Endothelial cell of umbilical vein (primary cell): ENCODE measurements around the gene NHLRC4. TPM values are rescaled to one million over a fixed set of nuclear protein-coding genes. Genes with fewer than 3 reads are reported as not detected.

Source experiments
- BruUV-seq: library from RNA; stranded (reverse); fragments of 400-500 nt; replicated peaks from 2 replicates; lab custom pipeline; 2021; lab: Mats Ljungman, UMichigan
- CTCF ChIA-PET: fragments of 300-600, 350-600 bp; sonication (Branson Sonifier 250); formaldehyde crosslinking; loops from one replicate; lab custom pipeline; 2021; ENCODE audit warnings: antibody characterized with exemption, inconsistent platforms; lab: Charles Lee
- POLR2A ChIA-PET: fragments of 300-600, 350-600 bp; sonication (Branson Sonifier 250); formaldehyde crosslinking; loops from one replicate; lab custom pipeline; 2021; ENCODE audit warnings: antibody characterized with exemption, inconsistent platforms; lab: Charles Lee
- DNase-seq: peaks from one replicate; pipeline ENCODE4 v3.0.0-alpha.2; 2011; ENCODE audit warnings: low read depth, low spot score
- FAIRE-seq: peaks from 2 replicates; lab custom pipeline; 2011; peaks lifted over from hg19 to GRCh38; lab: Jason Lieb, UNC
- H2AFZ ChIP-seq: 2 replicates; pipeline ENCODE4 v1.6.0; 2012; ENCODE audit warnings: low read depth, low read length, control low read depth, inconsistent platforms
- H3K27ac ChIP-seq: 2 replicates; pipeline ENCODE4 v1.5.1; 2011; ENCODE audit warnings: low read depth, mild to moderate bottlenecking, control low read depth, low read length, moderate library complexity; ENCODE audit not compliant: insufficient read depth
- H3K27me3 ChIP-seq, 2 experiments: 2 replicates each; pipeline versions ENCODE4 v1.6.0 to v1.6.1; 2011; ENCODE audit warnings: low read length in 2 of 2, mixed read lengths in 1 of 2; ENCODE audit not compliant: control insufficient read depth in 2 of 2, insufficient read depth in 2 of 2
- H3K36me3 ChIP-seq, 2 experiments: 2 replicates in 1 of 2; 3 replicates in 1 of 2; pipeline ENCODE4 v1.5.1; 2011; ENCODE audit warnings: low read length in 2 of 2, mild to moderate bottlenecking in 1 of 2, moderate library complexity in 1 of 2; ENCODE audit not compliant: control insufficient read depth in 2 of 2, insufficient read depth in 2 of 2; ENCODE audit errors: extremely low read depth in 1 of 2
- H3K4me1 ChIP-seq: 3 replicates; pipeline ENCODE4 v1.5.1; 2011; ENCODE audit warnings: mild to moderate bottlenecking, low read length; ENCODE audit not compliant: control insufficient read depth, insufficient read depth; ENCODE audit errors: extremely low read depth
- H3K4me2 ChIP-seq: 2 replicates; pipeline ENCODE4 v1.6.1; 2011; ENCODE audit warnings: low read length, control low read depth, mixed read lengths; ENCODE audit not compliant: insufficient read depth
- H3K4me3 ChIP-seq, 3 experiments: fragments of 200-600 bp in 1 of 3; sonication (generic), shearing (Covaris generic) in 1 of 3; replicated peaks in 1 of 3; 2 replicates each; pipeline ENCODE4 v1.5.1; 2011 to 2016; ENCODE audit warnings: control low read depth in 3 of 3, low read length in 3 of 3, mild to moderate bottlenecking in 2 of 3, inconsistent platforms in 1 of 3, low read depth in 1 of 3, moderate library complexity in 1 of 3; ENCODE audit not compliant: insufficient read depth in 1 of 3
- H3K79me2 ChIP-seq: 2 replicates; pipeline ENCODE4 v1.6.0; 2012; ENCODE audit warnings: low read length, inconsistent platforms; ENCODE audit not compliant: control insufficient read depth, insufficient read depth
- H3K9ac ChIP-seq: replicated peaks from 2 replicates; pipeline ENCODE3; 2011; ENCODE audit warnings: low read length, control low read depth; ENCODE audit not compliant: insufficient read depth; ENCODE audit errors: extremely low read depth
- H3K9me1 ChIP-seq: replicated peaks from 3 replicates; pipeline ENCODE4 v1.6.0; 2011; ENCODE audit warnings: mild to moderate bottlenecking, low read length; ENCODE audit not compliant: control insufficient read depth, insufficient read depth; ENCODE audit errors: extremely low read depth
- H3K9me3 ChIP-seq: replicated peaks from 2 replicates; pipeline ENCODE4 v1.5.1; 2012; ENCODE audit warnings: low read length, inconsistent platforms; ENCODE audit not compliant: control insufficient read depth, insufficient read depth
- H4K20me1 ChIP-seq: replicated peaks from 2 replicates; pipeline ENCODE3; 2011; ENCODE audit warnings: mild to moderate bottlenecking, low read length; ENCODE audit not compliant: control insufficient read depth, insufficient read depth; ENCODE audit errors: extremely low read depth
- EZH2 ChIP-seq: IDR thresholded peaks from 2 replicates; pipeline ENCODE4 v1.6.1; 2012; ENCODE audit warnings: borderline replicate concordance, low read depth, mild to moderate bottlenecking, moderate library complexity, low read length, inconsistent platforms; ENCODE audit not compliant: severe bottlenecking
- FOS ChIP-seq: IDR thresholded peaks from 2 replicates; pipeline ENCODE4 v1.6.1; 2011; ENCODE audit warnings: mild to moderate bottlenecking, low read length, moderate library complexity, borderline replicate concordance; ENCODE audit not compliant: insufficient read depth
- GATA2 ChIP-seq: IDR thresholded peaks from 2 replicates; pipeline ENCODE4 v1.7.0; 2011; ENCODE audit warnings: low read depth, mild to moderate bottlenecking, moderate library complexity, mixed read lengths, low read length; ENCODE audit not compliant: insufficient read length, insufficient read depth
- JUN ChIP-seq: IDR thresholded peaks from 2 replicates; pipeline ENCODE4 v1.6.1; 2011; ENCODE audit warnings: borderline replicate concordance, low read depth; ENCODE audit not compliant: insufficient read length, insufficient read depth
- MAX ChIP-seq: IDR thresholded peaks from 2 replicates; pipeline ENCODE4 v1.6.1; 2011; ENCODE audit not compliant: insufficient read depth, insufficient read length
- MYC ChIP-seq: IDR thresholded peaks from one replicate; pipeline ENCODE4 v1.6.1; 2011; ENCODE audit warnings: mild to moderate bottlenecking, low read depth, low read length
- POLR2A ChIP-seq: IDR thresholded peaks from 2 replicates; pipeline ENCODE4 v1.6.1; 2012; ENCODE audit warnings: low read depth, mild to moderate bottlenecking, control low read depth, low read length
- POLR2AphosphoS5 ChIP-seq: IDR thresholded peaks from 2 replicates; pipeline ENCODE4 v1.6.1; 2012; ENCODE audit warnings: low read depth, mild to moderate bottlenecking, control low read depth, low read length, moderate library complexity; ENCODE audit not compliant: insufficient read depth
- dilution Hi-C: fragments of 300-500 bp; cut with MboI; formaldehyde crosslinking; loops from one replicate; pipeline ENCODE4 v1.15.0; 2019; ENCODE audit warnings: low sequenced_read_pairs; ENCODE audit not compliant: extremely low pct_ligation_motif_present
- intact Hi-C: fragments of 100-400 bp; cut with micrococcal nuclease; formaldehyde crosslinking; loops from one replicate; pipeline ENCODE4 v1.10.0; 2022
- polyA plus RNA-seq, 4 experiments: library from polyadenylated mRNA; depleted of rRNA in 3 of 4; stranded (reverse) in 3 of 4; unstranded in 1 of 4; fragments of >200 nt; gene quantifications; 2 replicates each; pipeline versions ENCODE4 v1.2.1 to v1.2.3, GENCODE V29; 2011 to 2012; ENCODE audit warnings: missing spikeins in 1 of 4
- total RNA-seq: library from RNA; stranded (reverse); gene quantifications from 2 replicates; pipeline ENCODE4 v1.2.3, GENCODE V29; 2021
- TF ChIP-seq, protein P1 (sequence below), 2 donors: IDR thresholded peaks; 1 replicate in 1 of 2; 2 replicates in 1 of 2; pipeline ENCODE4 v1.5.1; 2011; ENCODE audit warnings: low read length in 2 of 2, mild to moderate bottlenecking in 2 of 2, moderate library complexity in 2 of 2, control low read depth in 1 of 2, inconsistent platforms in 1 of 2, low read depth in 1 of 2; ENCODE audit not compliant: insufficient read depth in 1 of 2; ENCODE audit errors: extremely low read depth in 1 of 2

Gene NHLRC4
- total and polyA plus RNA-seq, 2 donors (not counting 3 experiments of a cell fraction or from before 2014, with no cell fraction given), result 0.73 to 0.94 TPM

DNA sequence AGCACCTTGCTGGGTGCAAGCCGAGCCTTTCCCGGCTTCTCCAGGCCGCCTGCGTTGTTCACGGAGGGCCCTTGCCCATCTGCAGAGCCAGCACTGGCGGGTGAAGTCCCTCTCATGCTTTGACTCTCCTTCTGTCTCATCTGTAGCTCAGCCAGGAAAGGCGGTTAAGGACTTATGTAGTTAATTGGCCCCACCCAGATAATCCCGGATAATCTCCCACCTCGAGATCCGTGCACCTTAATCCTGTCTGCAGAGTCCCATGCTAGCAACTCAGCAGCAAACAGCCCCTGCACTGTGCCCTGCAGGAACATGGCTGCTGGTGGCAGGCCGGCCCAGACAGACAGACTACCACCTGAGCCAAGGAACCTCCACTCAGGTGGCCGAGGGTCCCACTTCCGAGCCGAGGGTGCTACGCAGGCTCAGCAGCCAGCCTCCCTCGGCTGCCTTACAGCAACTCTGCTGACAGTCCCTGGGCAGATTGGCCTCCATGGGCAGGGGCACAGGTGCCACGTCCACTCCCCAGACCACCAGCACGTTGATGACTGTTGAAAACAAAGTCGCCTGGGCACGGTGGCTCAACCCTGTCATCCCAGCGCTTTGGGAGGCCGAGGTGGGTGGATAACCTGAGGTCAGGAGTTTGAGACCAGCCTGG is 40.0 kb downstream of the NHLRC4 start:
- Histone ChIP-seq H3K27ac (no peak overlapping the region), H3K9ac (no peak overlapping the region), H3K27me3 (no peaks in the 10 kb centered on the region), H3K36me3 (no peaks in the 10 kb centered on the region), H3K4me2 (no peak overlapping the region), H3K79me2 (peaks cover 1% of the 10 kb centered on the region), H3K4me1 (no peaks in the 10 kb centered on the region), H3K9me1 (no peaks in the 10 kb centered on the region), H3K9me3 (no peaks in the 10 kb centered on the region), H2AFZ (no peak overlapping the region), H3K4me3 (no peak overlapping the region), H4K20me1 (no peaks in the 10 kb centered on the region)
- no TSS peak for BruUV-seq
- DNase-seq (no peak), FAIRE-seq (no peak)
- intact Hi-C loops, result no loop called here
- ChIA-PET CTCF (interaction anchor here (0.6 kb wide), 1 partner anchor 234 kb away, joined by 3 read pairs; no protein-coding TSS in a partner anchor), POLR2A (no interaction called here)
- dilution Hi-C loops, result no loop called here
- TF ChIP-seq, protein P1, sequence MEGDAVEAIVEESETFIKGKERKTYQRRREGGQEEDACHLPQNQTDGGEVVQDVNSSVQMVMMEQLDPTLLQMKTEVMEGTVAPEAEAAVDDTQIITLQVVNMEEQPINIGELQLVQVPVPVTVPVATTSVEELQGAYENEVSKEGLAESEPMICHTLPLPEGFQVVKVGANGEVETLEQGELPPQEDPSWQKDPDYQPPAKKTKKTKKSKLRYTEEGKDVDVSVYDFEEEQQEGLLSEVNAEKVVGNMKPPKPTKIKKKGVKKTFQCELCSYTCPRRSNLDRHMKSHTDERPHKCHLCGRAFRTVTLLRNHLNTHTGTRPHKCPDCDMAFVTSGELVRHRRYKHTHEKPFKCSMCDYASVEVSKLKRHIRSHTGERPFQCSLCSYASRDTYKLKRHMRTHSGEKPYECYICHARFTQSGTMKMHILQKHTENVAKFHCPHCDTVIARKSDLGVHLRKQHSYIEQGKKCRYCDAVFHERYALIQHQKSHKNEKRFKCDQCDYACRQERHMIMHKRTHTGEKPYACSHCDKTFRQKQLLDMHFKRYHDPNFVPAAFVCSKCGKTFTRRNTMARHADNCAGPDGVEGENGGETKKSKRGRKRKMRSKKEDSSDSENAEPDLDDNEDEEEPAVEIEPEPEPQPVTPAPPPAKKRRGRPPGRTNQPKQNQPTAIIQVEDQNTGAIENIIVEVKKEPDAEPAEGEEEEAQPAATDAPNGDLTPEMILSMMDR (IDR thresholded peaks at IDR 0.05; ENCODE audit: extremely low read depth in 1 of 2, insufficient read depth in 1 of 2, low read depth in 1 of 2, low read length in 2 of 2), result no peak
- no peak for TF ChIP-seq GATA2
- no peak for TF ChIP-seq FOS
- no peak for TF ChIP-seq POLR2A
- no peak for TF ChIP-seq MAX
- TF ChIP-seq EZH2, result no peak
- TF ChIP-seq POLR2AphosphoS5, result no peak
- TF ChIP-seq MYC, result no peak
- no peak for TF ChIP-seq JUN
